SU-DHL-6 (cell line): Measurements from ENCODE around the gene TARP.

Experiments used
- H2AFZ ChIP-seq: fragments of 200-600 bp; sonication (generic); 2 replicates; pipeline ENCODE4 v1.6.1; 2014; ENCODE audit warnings: low read depth, mild to moderate bottlenecking, moderate library complexity, mixed read lengths, antibody characterized with exemption, low read length; ENCODE audit not compliant: severe bottlenecking
- H3F3A ChIP-seq: fragments of 200-600 bp; shearing (Covaris generic); 2 replicates; pipeline ENCODE4 v1.6.0; 2016; ENCODE audit warnings: antibody characterized with exemption, mild to moderate bottlenecking; ENCODE audit not compliant: insufficient read depth
- H3K27ac ChIP-seq: fragments of 200-600 bp; sonication (generic); 2 replicates; pipeline ENCODE4 v1.5.1; 2016; ENCODE audit warnings: low read depth, mild to moderate bottlenecking, low read length, moderate library complexity, mixed read lengths
- H3K27me3 ChIP-seq: fragments of 200-600 bp; sonication (generic), shearing (Covaris generic); 2 replicates; pipeline ENCODE4 v1.6.0; 2014; ENCODE audit warnings: mild to moderate bottlenecking, low read length
- H3K36me3 ChIP-seq: fragments of 200-600 bp; sonication (generic); 2 replicates; pipeline ENCODE4 v1.6.1; 2014; ENCODE audit warnings: mild to moderate bottlenecking, low read length, mixed read lengths
- H3K4me2 ChIP-seq: fragments of 300-600, 200-600 bp; shearing (Covaris generic), sonication (generic); 2 replicates; pipeline ENCODE4 v1.6.0; 2014; ENCODE audit warnings: low read length, low read depth, mild to moderate bottlenecking; ENCODE audit not compliant: poor library complexity, severe bottlenecking
- H3K4me3 ChIP-seq: fragments of 200-600 bp; sonication (generic); 2 replicates; pipeline ENCODE4 v1.5.1; 2014; ENCODE audit warnings: antibody characterized with exemption, low read length, mild to moderate bottlenecking, mixed read lengths; ENCODE audit not compliant: insufficient read depth, poor library complexity, severe bottlenecking
- H3K79me2 ChIP-seq: fragments of 200-600 bp; sonication (generic); 2 replicates; pipeline ENCODE4 v1.6.1; 2014; ENCODE audit warnings: mild to moderate bottlenecking, low read length, moderate library complexity; ENCODE audit not compliant: insufficient read depth
- H3K9ac ChIP-seq: fragments of 200-600 bp; sonication (generic); 2 replicates; pipeline ENCODE4 v1.7.0; 2014; ENCODE audit warnings: mild to moderate bottlenecking, low read length
- H3K9me2 ChIP-seq: fragments of 200-600 bp; sonication (generic); replicated peaks from 2 replicates; pipeline ENCODE4 v1.6.1; 2014; ENCODE audit warnings: low read length; ENCODE audit not compliant: insufficient read depth
- H3K9me3 ChIP-seq: fragments of 200-600 bp; sonication (generic); 2 replicates; pipeline ENCODE4 v1.6.1; 2014; ENCODE audit warnings: low read length, mixed read lengths; ENCODE audit not compliant: insufficient read depth
- H4K20me1 ChIP-seq: fragments of 200-600 bp; sonication (generic); 2 replicates; pipeline ENCODE4 v1.6.1; 2014; ENCODE audit warnings: low read depth, mild to moderate bottlenecking, antibody characterized with exemption, low read length, moderate library complexity, mixed read lengths
- CTCF ChIP-seq: fragments of 200-600 bp; sonication (generic); IDR thresholded peaks from one replicate; pipeline ENCODE4 v1.5.1; 2017; ENCODE audit warnings: antibody characterized with exemption, mild to moderate bottlenecking, low read length, moderate library complexity; ENCODE audit not compliant: insufficient read depth, poor library complexity, severe bottlenecking
- EZH2phosphoT487 ChIP-seq: fragments of 200-600 bp; sonication (generic), shearing (Covaris generic); conservative IDR thresholded peaks from 2 replicates; pipeline ENCODE4 v1.6.1; 2018; ENCODE audit warnings: mild to moderate bottlenecking, antibody characterized with exemption, low read length, moderate library complexity, mixed read lengths

TARP gene

DNA sequence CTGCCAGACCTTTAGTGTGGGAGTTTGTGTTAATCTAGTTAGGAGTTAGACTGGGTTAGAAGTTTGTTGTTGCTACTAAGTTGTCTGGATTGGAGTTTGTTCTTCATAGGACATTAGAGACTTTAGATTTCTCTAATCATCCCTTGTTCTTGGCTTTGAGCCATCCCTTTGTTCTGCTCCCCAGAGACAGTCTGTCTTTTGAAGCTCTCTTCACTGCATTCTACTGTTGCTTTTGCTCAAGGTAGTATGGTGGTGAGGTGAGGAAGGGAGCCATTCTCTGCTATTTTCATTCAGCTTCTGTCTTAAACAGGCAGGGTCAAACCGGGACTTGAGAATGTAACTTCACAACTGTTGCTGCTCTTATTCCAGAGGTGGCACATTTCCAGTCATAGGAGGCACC is 10.4 kb upstream of the TARP start:
- TF ChIP-seq EZH2phosphoT487 (no peak), CTCF (no peak)
- Histone ChIP-seq H3K79me2 (no peaks in the 10 kb centered on the region), H3K9me2 (no peaks in the 10 kb centered on the region), H3K9me3 (no peaks in the 10 kb centered on the region), H3K9ac (no peak overlapping the region), H3K36me3 (no peaks in the 10 kb centered on the region), H3K27ac (no peak overlapping the region), H3F3A (no peaks in the 10 kb centered on the region), H3K4me2 (no peak overlapping the region), H3K27me3 (no peaks in the 10 kb centered on the region), H2AFZ (no peak overlapping the region), H3K4me3 (no peak overlapping the region), H4K20me1 (no peaks in the 10 kb centered on the region)

DNA sequence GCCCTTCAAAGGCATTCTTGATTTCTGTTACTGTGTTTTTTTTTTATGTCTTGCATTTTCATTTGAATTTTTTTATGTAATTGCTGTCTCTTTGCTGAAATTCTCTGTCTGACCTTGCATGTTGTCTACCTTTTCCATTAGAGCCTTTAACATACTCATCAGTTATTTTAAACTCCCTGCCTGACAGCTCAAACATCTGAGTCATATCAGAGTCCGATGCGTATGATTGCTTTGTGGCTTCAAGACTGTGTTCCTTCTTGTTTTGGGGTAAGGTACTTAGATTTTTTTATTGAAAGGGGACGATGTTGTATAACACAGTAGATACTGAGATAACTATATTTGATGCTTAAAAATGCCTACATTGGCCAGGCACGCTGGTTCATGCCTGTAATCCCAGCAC is 9.7 kb upstream of the TARP start:
- H3K4me2 ChIP-seq: no peak overlapping the region
- H3F3A ChIP-seq: no peaks in the 10 kb centered on the region

DNA sequence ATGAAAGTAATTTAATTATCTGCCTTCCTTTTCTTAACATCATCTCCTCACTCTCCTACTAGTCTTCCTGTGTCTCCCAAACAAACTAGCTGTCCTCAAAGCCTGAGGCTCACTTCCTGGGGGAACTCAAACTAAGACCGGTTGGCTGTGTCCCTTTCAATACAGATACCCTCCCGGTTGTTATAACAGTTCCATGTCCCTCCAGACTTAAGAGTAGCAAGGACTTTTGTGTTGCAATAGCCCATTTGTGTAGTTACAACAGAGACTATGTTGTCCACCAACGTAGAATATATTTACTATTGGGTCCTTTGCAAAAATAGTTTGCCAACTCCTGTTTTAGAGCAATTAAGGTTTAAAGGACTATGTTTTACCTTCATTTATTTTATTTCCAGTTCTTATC is 8.6 kb upstream of the TARP start:
- no peak overlapping the region for H3K9ac ChIP-seq
- no peaks in the 10 kb centered on the region for H4K20me1 ChIP-seq
- no peaks in the 10 kb centered on the region for H3F3A ChIP-seq
- TF ChIP-seq CTCF: no peak
- no peak for TF ChIP-seq EZH2phosphoT487
- no peak overlapping the region for H2AFZ ChIP-seq
- H3K9me2 ChIP-seq: no peaks in the 10 kb centered on the region
- no peaks in the 10 kb centered on the region for H3K36me3 ChIP-seq
- H3K4me3 ChIP-seq: no peak overlapping the region
- H3K79me2 ChIP-seq: no peaks in the 10 kb centered on the region
- no peak overlapping the region for H3K27ac ChIP-seq
- H3K9me3 ChIP-seq: no peaks in the 10 kb centered on the region
- no peak overlapping the region for H3K4me2 ChIP-seq
- H3K27me3 ChIP-seq: no peaks in the 10 kb centered on the region

More for the DNA sequence above, 9.7 kb upstream of the TARP start:
- Histone ChIP-seq H3K9me3 (no peaks in the 10 kb centered on the region), H3K4me3 (no peak overlapping the region), H2AFZ (no peak overlapping the region), H3K79me2 (no peaks in the 10 kb centered on the region), H3K9ac (no peak overlapping the region), H4K20me1 (no peaks in the 10 kb centered on the region), H3K9me2 (no peaks in the 10 kb centered on the region), H3K36me3 (no peaks in the 10 kb centered on the region), H3K27me3 (no peaks in the 10 kb centered on the region), H3K27ac (no peak overlapping the region)
- no peak for TF ChIP-seq CTCF
- TF ChIP-seq EZH2phosphoT487: no peak
